Panc1 (cell line): ENCODE results near the gene RTCA. TPM values are rescaled to one million over a fixed set of nuclear protein-coding genes. Genes with fewer than 3 reads are reported as not detected.

ENCODE experiments used
- ATAC-seq: fragments of 200-7000 bp; cut with Tn5 transposase; 2 replicates; pipeline ENCODE4 v1.9.1; 2020; ENCODE audit warnings: mild to moderate bottlenecking, moderate library complexity
- BruUV-seq: library from RNA; stranded (reverse); fragments of 400-500 nt; replicated peaks from 2 replicates; lab custom pipeline; 2021; lab: Mats Ljungman, UMichigan
- CTCF ChIA-PET: fragments of 300-600 bp; sonication (Branson Sonifier 250); formaldehyde crosslinking; loops from one replicate; lab custom pipeline; 2022; ENCODE audit warnings: antibody characterized with exemption; lab: Charles Lee
- POLR2A ChIA-PET: fragments of 300-600 bp; sonication (Branson Sonifier 250); formaldehyde crosslinking; loops from one replicate; lab custom pipeline; 2022; ENCODE audit warnings: antibody characterized with exemption; lab: Charles Lee
- DNase-seq: peaks from one replicate; pipeline ENCODE4 v3.0.0-alpha.2; 2010; ENCODE audit warnings: low read depth, low spot score
- H3K27ac ChIP-seq: 2 replicates; pipeline ENCODE4 v1.5.1; 2011; ENCODE audit warnings: mild to moderate bottlenecking, low read length, inconsistent platforms
- H3K27me3 ChIP-seq: fragments of 200-500 bp; sonication (Bioruptor generic); 2 replicates; pipeline ENCODE4 v1.6.0; 2014; ENCODE audit warnings: low read length, inconsistent platforms; ENCODE audit not compliant: control insufficient read depth, insufficient read depth
- H3K36me3 ChIP-seq: fragments of 200-500 bp; sonication (Bioruptor generic); 2 replicates; pipeline ENCODE4 v1.5.1; 2014; ENCODE audit warnings: inconsistent platforms, mild to moderate bottlenecking, low read length, moderate library complexity; ENCODE audit not compliant: control insufficient read depth, insufficient read depth
- H3K4me1 ChIP-seq: 2 replicates; pipeline ENCODE4 v1.5.1; 2011; ENCODE audit warnings: inconsistent platforms, mild to moderate bottlenecking, low read length, moderate library complexity; ENCODE audit not compliant: control insufficient read depth, insufficient read depth
- H3K4me3 ChIP-seq, 2 experiments: 2 replicates each; pipeline ENCODE4 v1.5.1; 2011 to 2012; ENCODE audit warnings: low read depth in 2 of 2, low read length in 2 of 2, mild to moderate bottlenecking in 2 of 2, inconsistent platforms in 1 of 2, moderate library complexity in 1 of 2
- H3K9me3 ChIP-seq: fragments of 200-500 bp; sonication (Bioruptor generic); 2 replicates; pipeline ENCODE4 v1.5.1; 2014; ENCODE audit warnings: low read depth, mild to moderate bottlenecking, inconsistent platforms, low read length, moderate library complexity; ENCODE audit not compliant: control insufficient read depth, insufficient read depth
- CTCF ChIP-seq: fragments of 450-650 bp; IDR thresholded peaks from 2 replicates; pipeline ENCODE4 v1.5.1; 2017; ENCODE audit warnings: mild to moderate bottlenecking
- POLR2AphosphoS5 ChIP-seq: IDR thresholded peaks from 2 replicates; pipeline ENCODE4 v1.6.1; 2012; ENCODE audit warnings: mild to moderate bottlenecking, low read depth, low read length, moderate library complexity
- REST ChIP-seq, 2 experiments: IDR thresholded peaks; 2 replicates each; pipeline ENCODE4 v1.6.1; 2011 to 2012; ENCODE audit warnings: low read depth in 2 of 2, control low read depth in 1 of 2, low read length in 1 of 2, mild to moderate bottlenecking in 1 of 2, moderate library complexity in 1 of 2; ENCODE audit not compliant: insufficient read depth in 1 of 2
- SIN3A ChIP-seq: IDR thresholded peaks from 2 replicates; pipeline ENCODE4 v1.6.1; 2012; ENCODE audit warnings: low read depth, mild to moderate bottlenecking, low read length, moderate library complexity, borderline replicate concordance; ENCODE audit not compliant: insufficient read depth
- TCF7L2 ChIP-seq: IDR thresholded peaks from 2 replicates; pipeline ENCODE4 v1.6.1; 2011; ENCODE audit warnings: mild to moderate bottlenecking, low read depth, low read length, inconsistent platforms
- in situ Hi-C: cut with HindIII; loops from 2 replicates; pipeline ENCODE4 v1.10.0; 2016; ENCODE audit warnings: low sequenced_read_pairs, low pct_unique_long_range_greater_than_20kb
- intact Hi-C: fragments of 100-400 bp; cut with micrococcal nuclease; formaldehyde crosslinking; loops from one replicate; pipeline ENCODE4 v1.10.0; 2022; ENCODE audit not compliant: unreplicated experiment
- total RNA-seq: library from RNA; stranded (reverse); gene quantifications from one replicate; pipeline ENCODE4 v1.2.1, GENCODE V29; 2021; ENCODE audit not compliant: unreplicated experiment

RTCA gene
- total RNA-seq, 1 experiment from 2014 or later = 33.1 TPM

GRCh38 chr1:100287162-100287561 lies 21.1 kb downstream of the RTCA start:
- Histone ChIP-seq H3K4me1 (no peaks in the 10 kb centered on the region), H3K9me3 (no peaks in the 10 kb centered on the region), H3K4me3 (no peak overlapping the region), H3K36me3 (peaks cover 16% of the 10 kb centered on the region; the same call in 1 of the 2 replicates), H3K27me3 (no peaks in the 10 kb centered on the region), H3K27ac (no peak overlapping the region)
- intact Hi-C loops = no loop called here
- ATAC-seq = no peak
- ChIA-PET POLR2A (interaction anchor here (0.6 kb wide), 1 partner anchor 40 kb away, joined by 9 read pairs; no protein-coding TSS in a partner anchor), CTCF (no interaction called here)
- TF ChIP-seq SIN3A (no peak), CTCF (no peak), POLR2AphosphoS5 (no peak), TCF7L2 (no peak), REST (IDR thresholded peaks at IDR 0.05; ENCODE audit: insufficient read depth in 1 of 2, low read depth in 2 of 2, low read length in 1 of 2) (no peak)
- in situ Hi-C loops = no loop called here
- DNase-seq = no peak
- no TSS peak for BruUV-seq

GRCh38 chr1:100290291-100290690 lies 24.3 kb downstream of the RTCA start:
- peaks cover 16% of the 10 kb centered on the region; the same call in 1 of the 2 replicates for H3K36me3 ChIP-seq
- intact Hi-C loops = loop anchor here (5.0 kb wide), 1 partner anchor 167 kb away; no protein-coding TSS in a partner anchor

More at GRCh38 chr1:100290291-100290690, 24.3 kb downstream of the RTCA start:
- Histone ChIP-seq H3K4me1 (no peaks in the 10 kb centered on the region), H3K27me3 (no peaks in the 10 kb centered on the region), H3K27ac (no peak overlapping the region), H3K4me3 (no peak overlapping the region), H3K9me3 (no peaks in the 10 kb centered on the region)
- BruUV-seq = no TSS peak
- TF ChIP-seq TCF7L2 (no peak), POLR2AphosphoS5 (no peak), CTCF (no peak), SIN3A (no peak), REST (IDR thresholded peaks at IDR 0.05; ENCODE audit: insufficient read depth in 1 of 2, low read depth in 2 of 2, low read length in 1 of 2) (no peak)
- CTCF ChIA-PET = no interaction called here
- ATAC-seq (no peak), DNase-seq (no peak)
- POLR2A ChIA-PET = no interaction called here
- in situ Hi-C loops = no loop called here
